Measurements from ENCODE around the gene DNMT3A. TPM values are rescaled to one million over a fixed set of nuclear protein-coding genes. Genes with fewer than 3 reads are reported as not detected.

DNMT3A gene
- total RNA-seq, 2 donors from 2014 or later = 17.7 to 24.3 TPM

DNA sequence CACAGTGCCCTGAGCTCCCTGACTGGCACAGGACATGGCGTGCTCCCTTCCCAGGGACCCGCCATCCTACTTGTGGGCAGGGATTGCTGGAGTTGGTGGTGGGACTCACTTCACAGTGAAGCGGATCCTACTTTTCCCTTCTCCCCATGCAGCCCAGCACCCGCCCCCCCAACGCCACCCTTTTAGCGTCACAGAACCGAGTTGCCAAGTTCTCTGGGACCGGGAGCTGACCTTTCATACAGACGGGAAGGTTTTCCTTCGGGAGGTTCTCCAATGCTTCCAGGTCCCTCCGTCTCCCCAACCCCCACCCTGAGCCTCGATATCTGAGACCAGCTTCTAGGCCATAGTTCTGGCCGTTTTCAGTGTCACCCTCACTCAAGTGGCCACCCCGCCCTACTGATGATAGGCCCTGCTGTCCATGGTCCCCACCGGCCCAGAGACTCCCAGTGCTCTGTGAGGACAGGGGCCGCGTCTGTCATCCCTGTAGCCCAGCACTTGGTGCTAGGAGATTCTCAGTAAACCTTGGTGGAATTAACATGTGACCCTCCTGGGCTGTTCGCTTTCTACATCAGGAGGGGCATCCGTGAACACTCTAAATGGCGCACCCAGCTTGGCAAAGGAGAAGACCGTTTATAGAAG is 1.6 kb upstream of the DNMT3A start:
- Histone ChIP-seq H3K4me1 (ENCODE audit: control insufficient read depth in 1 of 2, low read depth in 2 of 2) (peaks cover 13 to 21% of the 10 kb centered on the region in 2 donors), H3K27ac (no peak overlapping the region), H3K9me3 (no peaks in the 10 kb centered on the region), H3K36me3 (no peaks in the 10 kb centered on the region), H3K27me3 (replicated peaks; ENCODE audit: insufficient read depth) (no peaks in the 10 kb centered on the region), H3K4me3 (no peak overlapping the region)
- TF ChIP-seq, protein P1, sequence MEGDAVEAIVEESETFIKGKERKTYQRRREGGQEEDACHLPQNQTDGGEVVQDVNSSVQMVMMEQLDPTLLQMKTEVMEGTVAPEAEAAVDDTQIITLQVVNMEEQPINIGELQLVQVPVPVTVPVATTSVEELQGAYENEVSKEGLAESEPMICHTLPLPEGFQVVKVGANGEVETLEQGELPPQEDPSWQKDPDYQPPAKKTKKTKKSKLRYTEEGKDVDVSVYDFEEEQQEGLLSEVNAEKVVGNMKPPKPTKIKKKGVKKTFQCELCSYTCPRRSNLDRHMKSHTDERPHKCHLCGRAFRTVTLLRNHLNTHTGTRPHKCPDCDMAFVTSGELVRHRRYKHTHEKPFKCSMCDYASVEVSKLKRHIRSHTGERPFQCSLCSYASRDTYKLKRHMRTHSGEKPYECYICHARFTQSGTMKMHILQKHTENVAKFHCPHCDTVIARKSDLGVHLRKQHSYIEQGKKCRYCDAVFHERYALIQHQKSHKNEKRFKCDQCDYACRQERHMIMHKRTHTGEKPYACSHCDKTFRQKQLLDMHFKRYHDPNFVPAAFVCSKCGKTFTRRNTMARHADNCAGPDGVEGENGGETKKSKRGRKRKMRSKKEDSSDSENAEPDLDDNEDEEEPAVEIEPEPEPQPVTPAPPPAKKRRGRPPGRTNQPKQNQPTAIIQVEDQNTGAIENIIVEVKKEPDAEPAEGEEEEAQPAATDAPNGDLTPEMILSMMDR (IDR thresholded peaks at IDR 0.05) = no peak
- DNase-seq (ENCODE audit: low spot score) (no peak), ATAC-seq (ENCODE audit: insufficient number of reproducible peaks, low FRiP score, low read depth) (no peak)

DNA sequence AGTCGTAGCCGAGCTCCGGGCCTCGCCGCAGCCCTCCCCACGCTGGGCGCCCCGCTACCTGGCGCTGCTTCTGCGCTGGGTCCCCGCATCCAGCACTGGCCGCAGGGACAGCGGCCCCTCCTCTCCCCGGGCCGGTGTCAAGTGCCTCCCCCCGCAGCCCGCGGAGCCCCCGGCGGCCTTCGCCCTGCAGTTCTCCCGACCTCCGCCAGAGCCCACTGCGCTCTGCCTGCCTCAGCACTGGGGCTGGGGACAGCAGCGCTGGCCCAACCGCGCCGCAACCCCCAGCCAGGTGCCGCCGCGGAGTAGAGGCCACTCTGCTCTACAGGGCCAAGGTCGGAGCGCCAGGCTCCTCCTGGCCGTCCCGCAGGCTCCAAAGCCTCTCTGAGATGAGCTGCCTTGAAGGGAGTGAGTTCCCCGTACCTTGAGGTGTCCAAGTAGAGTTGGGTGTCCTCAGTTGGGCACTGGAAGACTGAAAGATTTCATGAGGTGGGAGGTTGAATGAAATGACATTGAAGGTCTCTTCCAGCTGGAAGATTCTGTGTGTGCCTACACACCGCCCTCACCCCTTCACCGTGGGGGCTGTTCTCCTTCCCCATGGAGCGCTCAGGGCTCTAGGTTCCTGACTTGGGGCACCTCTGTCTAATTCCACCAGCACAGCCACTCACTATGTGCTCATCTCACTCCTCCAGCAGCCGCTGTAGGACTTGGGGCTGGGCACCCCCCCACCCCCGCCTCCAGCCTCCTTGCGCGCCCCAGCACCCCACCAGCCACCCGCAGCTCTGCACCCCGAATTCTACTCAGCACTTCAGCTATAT is 854 bp upstream of the DNMT3A start:
- Histone ChIP-seq H3K9me3 (no peaks in the 10 kb centered on the region), H3K4me1 (ENCODE audit: control insufficient read depth in 1 of 2, low read depth in 2 of 2) (peaks cover 16 to 28% of the 10 kb centered on the region in 2 donors), H3K4me3 (peak overlapping the region; percentile 78), H3K27ac (peak overlapping the region in 1 of 2 donors; percentile 48), H3K36me3 (no peaks in the 10 kb centered on the region), H3K27me3 (replicated peaks; ENCODE audit: insufficient read depth) (no peaks in the 10 kb centered on the region)
- ATAC-seq (ENCODE audit: insufficient number of reproducible peaks, low FRiP score, low read depth) (peak; percentile 67), DNase-seq (ENCODE audit: low spot score) (no peak)
- TF ChIP-seq, protein P1 (IDR thresholded peaks at IDR 0.05) = peak; percentile 99

DNA sequence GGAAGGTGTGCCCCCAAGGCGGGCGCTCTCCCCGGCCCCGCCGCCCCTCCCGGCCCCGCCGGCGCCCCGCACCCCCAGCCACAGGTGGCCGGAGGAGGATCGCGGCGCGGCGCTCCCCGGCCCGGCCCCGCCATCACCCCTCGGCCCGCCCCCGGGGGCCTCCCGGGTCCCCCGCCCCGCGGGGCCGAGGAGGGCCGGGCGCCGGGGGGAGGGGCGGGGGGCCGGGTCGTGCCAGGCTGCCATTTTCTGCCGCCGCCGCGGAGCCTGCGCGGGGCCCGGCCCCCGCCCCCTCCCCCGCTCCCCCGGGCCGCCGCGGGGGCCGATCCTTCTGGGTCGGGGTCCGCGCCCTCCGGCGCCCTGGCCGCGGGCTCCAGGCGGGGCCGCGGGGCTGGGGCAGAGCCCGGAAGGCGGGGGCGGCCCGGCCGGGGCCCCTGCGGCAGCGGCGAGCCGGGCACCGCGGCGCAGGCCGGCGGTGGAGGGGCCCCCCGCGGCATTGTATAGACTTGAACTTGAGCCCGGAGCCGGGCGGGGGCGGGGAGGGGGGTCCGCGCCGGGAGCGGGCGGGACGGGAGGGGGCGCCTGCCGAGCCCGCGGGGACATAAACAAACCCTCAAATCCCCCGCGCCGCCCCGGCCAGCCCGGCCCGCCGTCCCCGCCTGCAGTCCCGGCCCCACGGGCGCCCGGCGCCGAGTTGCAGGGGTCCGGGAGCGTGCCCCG is 556 bp downstream of the DNMT3A start:
- TF ChIP-seq, protein P1 (IDR thresholded peaks at IDR 0.05) = no peak
- no peak overlapping the region for H3K27ac ChIP-seq
- no peaks in the 10 kb centered on the region for H3K36me3 ChIP-seq
- H3K4me3 ChIP-seq = peak overlapping the region; percentile 83
- ATAC-seq (ENCODE audit: insufficient number of reproducible peaks, low FRiP score, low read depth) = no peak
- H3K9me3 ChIP-seq = no peaks in the 10 kb centered on the region
- no peaks in the 10 kb centered on the region for H3K27me3 ChIP-seq (replicated peaks; ENCODE audit: insufficient read depth)
- H3K4me1 ChIP-seq (ENCODE audit: control insufficient read depth in 1 of 2, low read depth in 2 of 2) = peaks cover 16 to 42% of the 10 kb centered on the region in 2 donors
- DNase-seq (ENCODE audit: low spot score) = no peak

DNA sequence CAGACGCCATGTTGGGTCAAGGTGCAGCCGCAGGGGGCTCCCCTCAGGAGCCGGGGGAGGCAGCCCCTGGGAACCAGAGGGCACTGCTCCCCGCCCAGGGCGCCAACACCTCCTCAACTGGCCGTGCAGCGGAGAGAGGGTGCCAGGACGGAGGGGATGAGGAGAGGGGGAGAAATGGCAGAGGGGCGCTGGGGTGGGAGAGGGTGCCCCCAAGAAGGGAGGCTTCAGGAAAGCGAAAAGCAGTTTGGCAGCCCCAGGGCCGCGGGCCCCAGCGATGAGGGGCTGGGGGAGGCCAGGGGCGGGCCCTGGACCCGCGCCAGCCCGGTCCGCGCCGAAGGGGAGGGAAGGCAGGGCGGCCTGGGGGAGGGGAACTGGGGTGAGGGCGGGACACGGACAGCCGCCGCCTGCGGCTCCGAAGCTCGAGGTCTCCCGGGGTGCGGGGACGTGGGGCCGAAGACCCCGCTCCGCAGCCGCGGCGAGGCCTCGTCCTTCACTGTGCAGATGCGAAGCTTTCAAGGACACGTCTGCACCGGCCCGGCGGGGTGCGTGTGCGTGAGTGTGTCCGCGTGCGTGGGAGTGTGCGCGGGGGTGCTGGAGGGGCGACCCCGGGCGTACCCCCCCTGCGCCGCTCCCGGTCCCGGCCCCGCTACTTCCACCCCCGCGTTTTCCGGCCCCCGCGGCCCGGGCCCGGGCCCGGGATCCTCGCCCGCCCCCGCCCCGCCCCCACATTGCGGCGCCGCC is 1.4 kb downstream of the DNMT3A start:
- DNase-seq (ENCODE audit: low spot score) = no peak
- Histone ChIP-seq H3K27ac (peak overlapping the region; percentile 42 to 51), H3K4me3 (peak overlapping the region; percentile 83), H3K9me3 (no peaks in the 10 kb centered on the region), H3K27me3 (replicated peaks; ENCODE audit: insufficient read depth) (no peaks in the 10 kb centered on the region), H3K36me3 (no peaks in the 10 kb centered on the region), H3K4me1 (ENCODE audit: control insufficient read depth in 1 of 2, low read depth in 2 of 2) (peaks cover 16 to 50% of the 10 kb centered on the region in 2 donors)
- TF ChIP-seq, protein P1 (IDR thresholded peaks at IDR 0.05) = no peak
- no peak for ATAC-seq (ENCODE audit: insufficient number of reproducible peaks, low FRiP score, low read depth)

Data from thoracic aorta (tissue), 2 donors.